HG02970 (cell line): ENCODE measurements around the gene BMI1.
A peak's percentile ranks its signal among the peaks of the same experiment; 100 is the strongest.
"Not testable (repeated sequence)": the region's sequence is repeated elsewhere in the genome, so short reads cannot be mapped to it uniquely, and the experiment has no call there.

Source experiments
- ATAC-seq: cut with Tn5 transposase; IDR thresholded peaks from one replicate; pipeline ENCODE4 v1.9.1; 2021; ENCODE audit warnings: mild to moderate bottlenecking, moderate library complexity, moderate number of reproducible peaks; ENCODE audit not compliant: unreplicated experiment, low FRiP score

The BMI1 gene

DNA sequence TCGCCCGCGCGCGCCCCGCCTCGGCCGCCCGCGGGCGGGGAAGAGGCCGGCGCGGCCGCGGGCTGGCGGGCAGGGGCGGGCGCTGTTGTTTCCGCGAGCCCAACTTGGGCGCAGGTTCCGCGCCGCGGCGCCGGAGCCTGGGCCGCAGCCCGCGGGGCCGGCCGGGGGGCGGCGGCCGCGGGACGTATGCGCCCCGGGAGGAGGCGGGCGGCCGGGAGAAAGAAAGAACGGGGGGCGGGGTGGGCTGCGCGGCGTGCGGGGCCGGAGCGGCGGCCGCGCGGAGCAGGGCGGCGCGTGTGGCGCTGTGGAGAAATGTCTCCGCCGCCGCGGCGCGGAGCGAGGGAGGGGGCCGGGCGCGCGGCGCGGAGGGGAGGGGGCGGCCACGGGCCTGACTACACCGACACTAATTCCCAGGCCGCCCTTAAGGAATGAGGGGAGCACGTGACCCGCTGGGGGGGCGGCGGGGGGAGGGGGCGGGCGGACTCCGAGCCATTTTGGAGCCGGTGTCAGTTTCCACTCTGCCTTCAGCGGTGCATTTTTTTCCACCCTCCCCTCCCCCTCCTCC lies at the start of gene BMI1:
BMI1 (plus strand) TSS at position 509 of the 565 bp plus-strand sequence. CDS start 5,351 bp downstream, outside the sequence.
- no peak for ATAC-seq

DNA sequence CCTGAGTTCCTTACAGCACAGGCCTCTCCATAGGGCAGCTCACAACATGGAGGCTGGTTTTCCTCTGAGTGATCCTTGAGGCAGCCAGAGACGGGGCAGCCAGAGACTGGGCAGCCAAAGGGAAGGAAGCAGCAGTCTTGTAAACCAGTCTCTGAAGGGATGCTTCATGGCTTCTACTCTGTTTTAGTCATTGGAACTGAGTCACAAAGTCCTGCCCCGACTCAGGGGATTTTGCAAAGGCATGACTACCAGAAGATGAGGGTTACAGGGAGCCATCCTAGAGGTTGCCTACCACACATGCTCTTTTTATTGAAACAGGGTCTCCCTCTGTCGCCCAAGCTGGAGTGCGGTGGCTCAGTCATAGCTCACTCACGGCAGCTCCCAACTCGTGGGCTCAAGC lies 49.1 kb upstream of the BMI1 start:
- no peak for ATAC-seq

DNA sequence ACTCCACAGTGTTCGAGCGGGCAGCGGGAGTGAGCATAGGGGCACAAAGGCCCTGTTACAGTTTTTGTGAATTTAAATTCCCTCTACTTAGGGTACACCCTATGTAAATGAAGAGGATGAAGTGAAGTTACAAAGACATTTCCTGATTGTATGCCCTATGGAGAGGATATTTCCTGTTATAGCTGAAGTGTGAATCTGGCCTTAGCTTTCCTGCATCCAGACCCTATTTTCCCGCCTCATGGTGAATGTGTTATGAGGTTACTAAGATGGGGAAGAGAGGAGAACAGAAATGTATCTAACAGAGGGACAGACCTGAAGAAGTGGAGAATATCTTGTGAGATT lies 42.5 kb upstream of the BMI1 start:
- no peak for ATAC-seq

DNA sequence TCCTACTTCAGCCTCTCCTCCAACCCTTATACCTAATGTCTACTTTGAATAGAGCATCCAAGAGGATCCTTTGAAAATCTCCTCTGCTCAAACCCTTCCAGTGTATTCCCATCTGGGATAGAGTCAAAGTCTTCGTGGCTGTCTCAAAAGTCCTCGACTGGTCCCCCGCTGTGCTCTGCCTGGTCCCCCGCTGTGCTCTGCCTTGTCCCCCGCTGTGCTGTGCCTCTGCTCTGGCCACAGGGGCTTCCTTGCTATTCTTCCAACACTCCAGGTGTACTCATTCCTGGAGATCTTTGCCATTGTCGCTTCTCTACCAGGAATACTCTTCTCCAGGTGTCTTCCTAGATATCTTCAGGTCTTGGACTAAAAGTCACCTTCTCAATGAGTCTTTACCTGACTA lies 40.8 kb upstream of the BMI1 start:
- ATAC-seq: no peak

DNA sequence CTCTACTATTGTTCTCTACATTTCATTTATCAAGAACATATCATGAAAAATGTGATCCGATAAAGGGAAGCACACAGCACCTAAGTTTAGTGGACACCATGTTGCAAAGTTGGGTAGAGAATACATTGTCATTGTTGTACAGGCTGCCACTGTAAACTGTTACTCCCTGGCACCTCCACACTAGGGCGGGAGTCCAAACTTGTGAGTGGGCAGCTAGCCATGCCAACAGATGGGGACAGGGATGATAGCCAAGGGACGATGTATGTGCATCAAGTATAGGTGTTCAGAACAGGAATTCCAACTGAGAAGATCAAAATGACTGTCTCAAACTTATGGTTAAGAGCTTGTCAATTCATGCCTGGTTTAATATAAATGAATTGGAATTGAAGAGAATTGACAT lies 35.8 kb upstream of the BMI1 start:
- no peak for ATAC-seq

DNA sequence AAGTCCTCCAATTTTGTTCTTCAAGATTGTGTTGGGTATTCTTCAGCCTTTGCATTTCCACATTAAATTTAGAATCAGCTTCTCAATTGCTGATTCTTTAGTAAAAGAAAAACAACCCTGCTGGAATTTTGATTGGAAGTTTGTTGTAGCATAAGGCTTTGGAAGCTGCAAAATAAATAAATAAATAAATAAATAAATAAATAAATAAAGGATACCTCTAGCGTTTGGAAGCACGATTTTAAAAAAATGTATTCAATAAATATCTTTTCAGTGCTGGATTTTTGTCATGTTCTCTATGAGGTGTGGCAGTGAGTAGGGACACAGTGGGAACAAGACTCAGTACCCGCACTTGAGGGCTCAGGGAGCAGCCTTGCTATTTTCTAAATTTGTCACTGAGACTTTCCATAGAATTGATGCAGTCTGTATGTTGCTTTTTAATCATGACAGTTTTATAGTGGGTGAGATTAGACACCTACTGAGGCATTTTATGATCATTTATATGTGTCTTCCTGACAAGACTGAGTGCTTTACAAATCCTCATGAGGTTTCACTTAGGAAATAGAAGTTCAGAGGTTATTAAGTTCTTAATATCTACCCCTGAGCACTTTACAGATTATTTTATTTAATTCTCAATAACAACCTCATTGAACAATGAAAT lies 27.0 kb upstream of the BMI1 start:
- ATAC-seq: no peak

DNA sequence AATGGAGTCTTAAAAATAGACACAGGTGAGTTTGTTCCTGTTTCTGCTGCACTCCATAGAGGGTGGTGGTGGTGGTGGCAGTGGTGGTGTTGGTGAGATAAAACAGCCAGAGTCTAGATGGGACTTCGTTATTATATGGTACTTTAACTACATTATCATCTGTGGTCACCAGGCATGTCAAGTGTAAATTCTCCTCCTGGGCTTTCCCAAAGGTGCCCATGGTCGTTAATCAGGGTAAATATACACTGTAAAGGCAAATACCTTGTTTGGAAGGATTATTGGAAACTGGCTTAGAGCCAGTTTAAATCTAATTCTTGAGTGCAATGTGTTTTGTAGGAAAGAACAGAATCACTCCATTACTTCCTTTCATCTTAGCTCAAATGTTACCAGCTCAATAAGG lies 26.2 kb upstream of the BMI1 start:
- ATAC-seq: no peak

DNA sequence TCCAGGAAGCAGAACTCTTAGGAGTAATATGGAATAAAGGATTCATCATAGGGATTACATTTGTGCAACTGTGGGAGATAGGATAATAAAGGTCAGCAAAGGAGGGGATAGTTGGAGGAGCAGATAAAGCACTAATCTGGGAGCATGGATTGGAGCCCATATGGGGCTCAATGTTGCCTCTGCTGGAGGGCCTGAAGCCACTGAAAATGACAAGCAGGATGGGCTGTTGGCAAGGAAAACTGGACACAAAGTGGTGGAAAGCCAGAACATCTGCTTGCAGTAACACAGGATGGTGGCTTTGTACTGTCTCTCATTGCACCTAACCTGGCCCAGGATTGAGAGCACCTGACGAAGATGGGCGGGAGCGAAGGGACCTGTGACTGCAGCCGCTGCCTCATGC lies 19.7 kb upstream of the BMI1 start:
- ATAC-seq: no peak

DNA sequence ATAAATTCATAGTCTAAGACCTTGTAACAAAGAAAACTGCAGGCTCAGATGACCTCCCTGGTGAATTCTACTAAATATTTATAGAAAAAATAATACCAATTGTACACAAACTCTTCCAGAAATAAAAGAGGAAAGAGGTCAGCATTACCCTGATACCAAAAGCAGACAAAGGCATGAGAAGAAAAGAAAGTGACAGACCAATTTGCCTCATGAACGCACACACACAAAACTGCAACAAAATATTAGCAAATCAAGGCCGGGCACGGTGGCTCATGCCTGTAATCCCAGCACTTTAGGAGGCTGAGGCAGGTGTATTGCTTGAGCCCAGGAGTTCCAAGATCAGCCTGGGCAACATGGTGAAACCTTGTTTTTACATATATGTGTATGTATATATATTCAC lies 17.4 kb upstream of the BMI1 start:
- no peak for ATAC-seq

DNA sequence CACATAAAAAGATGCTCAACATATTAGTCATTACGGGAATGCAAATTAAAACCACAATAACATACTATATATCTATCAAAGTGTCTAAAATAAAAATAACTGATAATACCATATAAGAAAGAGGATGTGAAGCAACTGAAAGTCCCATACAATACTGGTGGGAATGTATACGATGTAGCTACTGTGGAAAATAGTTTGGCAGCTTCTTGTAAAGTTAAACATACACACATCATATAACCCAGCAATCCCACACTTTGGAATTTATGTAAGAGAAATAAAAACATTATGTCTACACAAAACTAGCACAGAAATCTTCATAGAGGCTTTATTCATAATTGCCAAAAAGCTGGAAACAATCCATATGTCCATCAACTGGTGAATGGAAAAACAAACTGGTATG lies 15.2 kb upstream of the BMI1 start:
- no peak for ATAC-seq

DNA sequence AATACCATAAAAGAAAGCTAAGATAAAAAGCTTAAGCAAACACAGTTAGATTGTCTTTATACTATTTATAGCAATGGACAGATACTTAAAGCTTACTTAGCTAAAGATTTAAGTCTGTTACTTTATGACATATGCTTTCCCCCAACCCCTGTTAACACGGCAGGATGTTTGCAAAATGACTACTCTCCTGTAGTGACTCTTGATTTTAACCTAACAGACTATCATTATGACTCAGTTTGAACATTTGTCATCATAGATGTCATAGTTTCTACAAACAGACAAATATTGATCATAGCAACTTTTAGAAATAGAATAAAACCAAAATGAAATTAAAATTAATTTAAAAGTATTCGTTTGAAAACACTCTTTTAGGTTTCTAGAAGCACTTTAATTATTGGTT lies 12.5 kb upstream of the BMI1 start:
- peak; percentile 92 for ATAC-seq

DNA sequence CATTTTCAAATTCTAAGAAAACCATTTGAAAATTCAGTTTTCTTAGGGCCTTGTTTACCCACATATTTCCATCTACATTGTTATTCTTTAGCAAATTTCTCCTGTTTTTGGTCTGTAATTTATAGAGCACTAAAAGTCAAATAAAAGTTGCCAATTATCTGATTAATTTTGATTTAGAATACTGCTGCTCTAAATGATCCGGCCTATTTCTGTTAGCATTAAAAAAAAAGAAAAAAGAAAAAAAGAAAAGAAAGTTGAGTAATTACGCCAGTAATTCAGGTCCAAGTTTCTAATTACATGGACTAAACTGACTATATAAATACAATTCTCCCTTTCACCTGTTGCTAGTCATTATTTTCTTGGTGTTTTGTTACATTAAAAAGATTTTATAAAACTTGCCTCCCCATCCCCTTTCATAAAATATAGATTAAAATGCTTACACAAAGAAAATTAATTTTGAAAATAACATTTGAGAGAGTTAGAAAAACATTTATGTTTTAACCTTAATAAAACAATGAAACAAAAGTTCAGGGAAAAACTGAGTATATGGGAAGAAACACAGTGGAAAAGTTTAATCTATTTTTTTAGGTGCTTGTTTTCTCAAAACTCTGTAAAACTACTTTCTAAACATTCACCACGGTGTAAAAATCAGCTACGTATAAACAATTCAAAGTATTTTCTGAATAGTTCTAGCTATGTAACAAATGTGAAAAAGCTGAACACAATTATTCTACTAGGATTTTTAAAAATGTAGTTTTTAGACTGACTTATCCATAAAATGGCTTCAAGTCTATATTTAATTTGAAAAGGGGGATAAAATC lies 11.5 kb upstream of the BMI1 start:
- ATAC-seq: no peak

DNA sequence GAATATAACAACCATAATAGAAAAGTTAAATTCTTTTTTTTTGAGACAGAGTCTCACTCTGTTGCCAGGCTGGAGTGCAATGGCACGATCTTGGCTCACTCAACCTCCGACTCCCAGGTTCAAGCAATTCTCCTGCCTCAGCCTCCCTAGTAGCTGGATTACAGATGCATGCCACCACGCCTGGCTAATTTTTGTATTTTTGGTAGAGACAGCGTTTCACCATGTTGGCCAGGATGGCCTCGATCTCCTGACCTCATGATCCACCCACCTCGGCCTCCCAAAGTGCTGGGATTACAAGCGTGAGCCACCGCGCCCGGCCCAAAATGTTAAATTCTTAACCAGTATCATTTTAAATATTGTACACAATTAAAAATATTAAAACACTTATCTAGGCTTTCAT lies 10.9 kb upstream of the BMI1 start:
- not testable (repeated sequence) for ATAC-seq

DNA sequence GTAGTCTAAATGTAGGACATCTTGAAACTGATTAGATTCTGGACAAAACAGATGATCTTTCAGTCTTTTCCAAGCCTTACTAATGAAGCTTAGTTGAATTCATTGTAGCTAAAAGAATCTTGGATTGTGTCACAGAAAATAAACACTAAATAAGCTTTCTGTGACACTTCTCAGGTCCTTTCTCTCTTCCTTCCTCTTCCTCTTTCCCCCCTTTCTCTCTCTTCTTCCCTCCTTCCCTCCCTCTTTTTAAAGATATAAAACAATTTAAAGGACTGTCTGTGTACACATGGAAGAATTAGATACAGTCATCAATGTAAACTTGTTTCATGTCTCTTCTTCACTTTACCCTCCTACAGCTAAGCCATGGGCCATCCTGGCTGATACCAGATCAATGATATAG lies 10.0 kb upstream of the BMI1 start:
- ATAC-seq: no peak

DNA sequence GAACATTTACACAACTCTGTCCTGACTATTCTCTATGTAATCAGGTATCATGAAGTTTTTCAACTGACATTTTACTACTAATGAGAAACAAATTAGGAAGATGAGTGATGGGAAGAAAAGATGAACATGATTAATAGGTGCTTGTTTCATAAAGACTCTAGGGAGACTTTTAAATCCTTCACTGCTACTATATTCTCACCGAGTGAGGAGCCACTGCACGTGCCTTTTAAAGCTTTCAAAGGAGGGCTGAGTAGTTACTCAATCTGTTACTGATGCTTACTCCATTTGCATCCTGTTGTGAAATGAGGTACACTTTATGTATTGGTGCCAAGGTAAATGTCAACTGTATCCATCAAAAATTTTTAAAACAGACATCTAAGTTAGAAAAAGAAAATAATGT lies 6.0 kb upstream of the BMI1 start:
- no peak for ATAC-seq

DNA sequence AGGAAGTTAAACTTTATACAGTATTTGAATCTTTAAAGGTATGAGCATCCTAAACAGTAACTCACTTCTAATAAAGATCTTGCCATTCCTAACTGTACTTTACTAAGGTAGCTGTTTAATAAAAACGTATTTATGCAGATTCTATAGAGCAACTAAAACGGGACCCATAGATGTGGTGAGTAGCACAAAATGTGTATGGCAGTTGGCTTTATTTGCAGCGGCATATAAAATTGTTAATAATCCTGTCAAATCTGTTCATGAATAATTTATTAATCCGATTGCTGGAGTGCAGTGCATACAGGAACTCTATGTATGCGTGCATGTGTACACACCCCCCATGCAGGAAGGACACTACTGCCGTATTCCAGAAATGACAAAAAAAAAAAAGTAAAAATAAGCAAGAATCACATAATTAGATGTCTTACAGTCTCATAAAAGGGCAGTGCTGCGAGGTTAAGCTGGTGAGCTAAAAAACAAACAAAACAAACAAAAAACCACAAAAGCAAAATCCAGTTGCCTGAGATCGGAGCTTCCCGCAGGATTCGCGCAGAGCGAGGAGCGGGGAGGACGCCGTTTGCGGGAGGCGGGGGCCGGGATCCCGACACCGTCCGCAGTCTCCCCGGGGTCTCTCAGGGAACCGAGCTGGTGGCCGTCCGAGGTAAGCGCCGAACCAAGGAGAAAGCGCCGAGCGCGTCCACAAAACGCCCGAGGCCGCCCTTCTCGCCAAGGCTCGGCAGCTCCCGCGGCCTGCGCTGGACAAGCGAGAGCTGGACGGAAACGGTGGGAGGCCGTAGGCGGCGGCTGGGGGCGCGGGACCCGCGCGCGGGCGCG lies 5.2 kb upstream of the BMI1 start:
- ATAC-seq: peak; percentile 31

DNA sequence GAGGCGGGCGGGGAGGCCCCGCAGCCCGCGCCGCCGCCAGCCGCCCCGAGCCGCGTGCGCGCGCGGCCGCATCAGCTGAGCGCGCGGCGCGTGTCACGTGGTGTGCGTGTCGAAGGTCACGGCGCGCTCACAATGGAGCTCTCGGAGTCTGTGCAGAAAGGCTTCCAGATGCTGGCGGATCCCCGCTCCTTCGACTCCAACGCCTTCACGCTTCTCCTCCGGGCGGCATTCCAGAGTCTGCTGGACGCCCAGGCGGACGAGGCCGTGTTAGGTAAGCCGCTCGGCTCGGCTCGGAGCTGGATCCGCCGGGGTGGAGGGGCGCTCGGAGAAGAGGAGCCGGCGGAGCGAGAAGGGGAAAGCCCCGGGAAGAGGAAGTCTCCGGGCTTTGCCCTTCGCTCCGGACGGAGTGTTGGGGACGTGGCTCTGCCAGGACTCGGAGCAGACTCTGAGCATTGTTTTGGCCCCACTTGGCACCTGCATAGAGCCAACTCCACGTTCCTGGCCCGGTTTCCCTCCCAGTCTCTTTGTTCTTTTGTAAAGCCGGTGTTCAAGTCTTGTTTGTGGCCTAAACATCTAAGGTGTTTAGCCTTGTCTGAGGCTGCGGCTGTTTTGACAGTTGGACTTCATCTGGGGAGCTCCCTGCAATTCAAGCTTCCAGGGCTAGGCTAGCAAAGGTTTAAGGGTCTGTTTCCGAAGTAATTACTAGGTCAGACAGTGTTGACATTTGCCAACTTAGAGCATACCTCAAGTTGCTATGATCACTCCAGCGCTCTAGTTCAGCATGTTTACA lies 4.4 kb upstream of the BMI1 start, which contains the start of gene COMMD3:
COMMD3 (plus strand) TSS at position 103 of the 790 bp plus-strand sequence; CDS start at position 133, 30 bp downstream.
- ATAC-seq: peak; percentile 70

DNA sequence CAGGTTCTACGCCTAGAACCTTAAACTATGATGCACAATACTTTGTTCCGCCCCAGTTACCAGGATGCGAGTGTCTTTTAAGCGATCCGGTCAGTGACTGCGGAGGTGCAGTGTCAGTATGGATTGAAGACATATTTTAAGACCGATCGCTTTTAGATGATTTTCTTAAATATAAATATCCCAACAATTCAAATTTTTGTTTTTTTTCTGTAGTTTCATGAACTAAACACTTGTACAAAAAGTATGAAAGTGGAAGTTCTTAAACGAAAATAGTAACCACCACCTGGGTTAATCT lies 3.9 kb upstream of the BMI1 start:
- peak; percentile 7 for ATAC-seq

DNA sequence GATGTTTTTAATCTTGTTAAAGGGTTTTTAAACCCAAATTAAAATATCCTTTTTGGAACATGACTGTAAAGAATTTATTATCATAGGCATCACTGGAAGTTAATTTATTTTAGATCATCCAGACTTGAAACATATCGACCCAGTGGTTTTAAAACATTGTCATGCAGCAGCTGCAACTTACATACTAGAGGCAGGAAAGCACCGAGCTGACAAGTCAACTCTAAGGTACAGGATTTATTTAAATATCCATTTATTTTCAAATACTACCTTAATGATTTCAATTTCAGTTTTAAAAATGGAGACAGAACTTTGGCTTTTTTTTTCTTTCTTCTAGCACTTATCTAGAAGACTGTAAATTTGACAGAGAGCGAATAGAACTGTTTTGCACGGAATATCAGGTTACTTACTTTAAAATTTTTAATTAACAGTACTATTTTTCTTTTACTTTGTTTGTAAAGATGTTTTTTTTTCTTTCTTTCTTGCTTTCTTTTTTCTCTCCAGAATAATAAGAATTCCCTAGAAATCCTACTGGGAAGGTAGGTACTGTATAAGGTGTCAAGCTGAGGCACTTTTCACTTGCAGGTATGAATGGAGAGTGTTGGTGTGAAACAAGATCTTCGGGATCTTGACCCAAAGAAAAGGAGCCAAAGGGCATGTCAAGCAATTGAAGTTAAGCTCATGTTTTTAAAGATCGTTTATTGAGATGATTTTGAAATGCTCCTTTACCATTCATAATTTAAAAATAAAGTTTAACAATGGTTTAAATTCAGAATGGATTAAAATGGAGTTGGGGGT lies 2.9 kb upstream of the BMI1 start:
- ATAC-seq: no peak

DNA sequence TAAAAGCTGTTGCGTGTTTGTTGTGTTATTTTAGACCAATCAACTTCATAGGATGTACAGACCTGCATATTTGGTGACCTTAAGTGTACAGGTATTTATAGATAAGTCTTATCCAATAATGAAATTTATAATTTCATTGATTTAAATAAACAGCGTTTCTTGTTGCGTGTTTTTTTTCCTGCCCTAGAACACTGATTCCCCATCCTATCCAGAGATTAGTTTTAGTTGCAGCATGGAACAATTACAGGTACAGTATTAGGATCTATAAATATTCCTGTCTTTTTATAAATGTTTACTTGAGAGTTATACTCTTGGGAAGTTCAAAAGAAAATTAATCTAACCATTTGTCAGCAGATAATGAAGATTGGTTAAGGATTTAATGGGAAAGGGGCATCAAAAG lies 2.1 kb upstream of the BMI1 start:
- no peak for ATAC-seq
